IMR-90 (cell line): ENCODE data around the gene ARX. TPM values are rescaled to one million over a fixed set of nuclear protein-coding genes. Genes with fewer than 3 reads are reported as not detected.

Experiments
- ATAC-seq: fragments of 200-7000 bp; cut with Tn5 transposase; 2 replicates; pipeline ENCODE4 v1.9.1; 2020; ENCODE audit warnings: low read depth, mild to moderate bottlenecking, moderate library complexity
- Bru-seq: library from RNA; stranded (reverse); fragments of 400-500 nt; gene quantifications from one replicate; lab custom pipeline; 2021; lab: Mats Ljungman, UMichigan
- BruChase-seq, 2 experiments: library from RNA; stranded (reverse); fragments of 400-500 nt; gene quantifications; one replicate each; lab custom pipeline; 2021; lab: Mats Ljungman, UMichigan
- BruUV-seq: library from RNA; stranded (reverse); fragments of 400-500 nt; replicated peaks from 2 replicates; lab custom pipeline; 2021; lab: Mats Ljungman, UMichigan
- CTCF ChIA-PET: fragments of 300-600 bp; formaldehyde crosslinking; extraction: SDS; loops from one replicate; lab custom pipeline; 2021; ENCODE audit warnings: antibody characterized with exemption; lab: Yijun Ruan, JAX
- POLR2A ChIA-PET: fragments of 300-600 bp; sonication (Branson Sonifier 250); formaldehyde crosslinking; loops from one replicate; lab custom pipeline; 2022; ENCODE audit warnings: antibody characterized with exemption; ENCODE audit not compliant: unreplicated experiment; lab: Charles Lee
- DNase-seq: peaks from one replicate; pipeline ENCODE4 v3.0.0; 2013
- H2AFZ ChIP-seq: replicated peaks from 2 replicates; pipeline ENCODE3; 2013; ENCODE audit warnings: low read length, mild to moderate bottlenecking; ENCODE audit not compliant: poor library complexity
- H2AK5ac ChIP-seq: 2 replicates; pipeline ENCODE4 v1.6.1; 2013; ENCODE audit warnings: low read depth, low read length, inconsistent platforms
- H2AK9ac ChIP-seq: replicated peaks from 2 replicates; pipeline ENCODE3; 2013; ENCODE audit warnings: mild to moderate bottlenecking, low read depth, low read length, moderate library complexity; ENCODE audit not compliant: poor library complexity
- H2BK120ac ChIP-seq: 2 replicates; pipeline ENCODE4 v1.6.1; 2013; ENCODE audit warnings: low read depth, low read length, inconsistent platforms
- H2BK15ac ChIP-seq: 3 replicates; pipeline ENCODE4 v1.6.1; 2013; ENCODE audit warnings: low read depth, low read length, inconsistent platforms
- H2BK20ac ChIP-seq: 2 replicates; pipeline ENCODE4 v1.6.1; 2013; ENCODE audit warnings: low read depth, mild to moderate bottlenecking, inconsistent platforms, low read length, moderate library complexity
- H2BK5ac ChIP-seq: 2 replicates; pipeline ENCODE4 v1.6.1; 2013; ENCODE audit warnings: mild to moderate bottlenecking, low read depth, low read length, inconsistent platforms; ENCODE audit not compliant: poor library complexity, severe bottlenecking
- H3K14ac ChIP-seq: replicated peaks from 2 replicates; pipeline ENCODE4 v1.6.1; 2013; ENCODE audit warnings: low read depth, low read length, inconsistent platforms
- H3K18ac ChIP-seq: 2 replicates; pipeline ENCODE4 v1.6.1; 2013; ENCODE audit warnings: low read depth, low read length, control low read depth
- H3K23ac ChIP-seq: 2 replicates; pipeline ENCODE4 v1.6.1; 2013; ENCODE audit warnings: low read depth, low read length, inconsistent platforms
- H3K27ac ChIP-seq: 2 replicates; pipeline ENCODE4 v1.5.1; 2013; ENCODE audit warnings: mild to moderate bottlenecking, control low read depth, low read length; ENCODE audit not compliant: insufficient read depth
- H3K27me3 ChIP-seq: 2 replicates; pipeline ENCODE4 v1.6.1; 2013; ENCODE audit warnings: low read length; ENCODE audit not compliant: control insufficient read depth, insufficient read depth
- H3K36me3 ChIP-seq: 2 replicates; pipeline ENCODE4 v1.6.1; 2013; ENCODE audit warnings: low read length, mixed read lengths; ENCODE audit not compliant: control insufficient read depth, insufficient read depth
- H3K4ac ChIP-seq: 2 replicates; pipeline ENCODE4 v1.6.1; 2013; ENCODE audit warnings: low read depth, low read length, inconsistent platforms
- H3K4me1 ChIP-seq: 2 replicates; pipeline ENCODE4 v1.6.1; 2013; ENCODE audit warnings: low read length, mixed read lengths; ENCODE audit not compliant: control insufficient read depth, insufficient read depth
- H3K4me2 ChIP-seq: 2 replicates; pipeline ENCODE4 v1.6.1; 2013; ENCODE audit warnings: low read depth, mild to moderate bottlenecking, control low read depth, low read length, moderate library complexity
- H3K4me3 ChIP-seq: 2 replicates; pipeline ENCODE4 v1.5.1; 2013; ENCODE audit warnings: low read depth, mild to moderate bottlenecking, control low read depth, low read length, moderate library complexity; ENCODE audit not compliant: insufficient read depth
- H3K56ac ChIP-seq: 2 replicates; pipeline ENCODE4 v1.6.1; 2013; ENCODE audit warnings: low read length, inconsistent platforms; ENCODE audit not compliant: insufficient read depth; ENCODE audit errors: extremely low read depth
- H3K79me1 ChIP-seq, 2 experiments: 2 replicates each; pipeline ENCODE4 v1.6.1; 2013; ENCODE audit warnings: low read length in 2 of 2, inconsistent platforms in 1 of 2, low read depth in 1 of 2
- H3K9ac ChIP-seq: 2 replicates; pipeline ENCODE4 v1.6.1; 2013; ENCODE audit warnings: low read depth, low read length, control low read depth
- H3K9me1 ChIP-seq: 2 replicates; pipeline ENCODE4 v1.6.1; 2013; ENCODE audit warnings: low read length, inconsistent platforms; ENCODE audit not compliant: insufficient read depth
- H3K9me3 ChIP-seq: 2 replicates; pipeline ENCODE4 v1.6.1; 2013; ENCODE audit warnings: low read length; ENCODE audit not compliant: control insufficient read depth, insufficient read depth
- H4K20me1 ChIP-seq: 2 replicates; pipeline ENCODE4 v1.6.1; 2013; ENCODE audit warnings: low read length, inconsistent platforms; ENCODE audit not compliant: insufficient read depth
- H4K5ac ChIP-seq: 2 replicates; pipeline ENCODE4 v1.6.1; 2013; ENCODE audit warnings: mild to moderate bottlenecking, low read depth, low read length, control low read depth
- H4K8ac ChIP-seq, 2 experiments: 2 replicates each; pipeline ENCODE4 v1.6.1; 2013; ENCODE audit warnings: low read depth in 2 of 2, low read length in 2 of 2, control low read depth in 1 of 2, inconsistent platforms in 1 of 2
- H4K91ac ChIP-seq: 2 replicates; pipeline ENCODE4 v1.6.1; 2013; ENCODE audit warnings: low read depth, low read length, inconsistent platforms; ENCODE audit not compliant: insufficient read depth
- CEBPB ChIP-seq: IDR thresholded peaks from 2 replicates; pipeline ENCODE4 v1.6.1; 2012; ENCODE audit warnings: low read depth, low read length, improper control_type of control experiment
- ELK1 ChIP-seq: fragments of 150-350 bp; IDR thresholded peaks from 2 replicates; pipeline ENCODE4 v1.6.1; 2016; ENCODE audit warnings: low read depth, mild to moderate bottlenecking, low read length, moderate library complexity, borderline replicate concordance
- MAZ ChIP-seq: IDR thresholded peaks from 2 replicates; pipeline ENCODE4 v1.6.1; 2012; ENCODE audit warnings: low read depth, mild to moderate bottlenecking, low read length, improper control_type of control experiment, moderate library complexity, borderline replicate concordance
- MXI1 ChIP-seq: IDR thresholded peaks from 2 replicates; pipeline ENCODE4 v1.6.1; 2012; ENCODE audit warnings: low read depth, mild to moderate bottlenecking, low read length, moderate library complexity, borderline replicate concordance
- SMC3 ChIP-seq: fragments of 150-350 bp; IDR thresholded peaks from 2 replicates; pipeline ENCODE4 v1.6.1; 2016; ENCODE audit warnings: low read depth, mild to moderate bottlenecking, antibody characterized with exemption, low read length, moderate library complexity
- USF2 ChIP-seq: fragments of 150-350 bp; IDR thresholded peaks from 2 replicates; pipeline ENCODE4 v1.6.1; 2017; ENCODE audit warnings: mild to moderate bottlenecking, antibody characterized with exemption, low read length, low read depth
- WGBS, 2 experiments: methylation state at CpG; one replicate each; pipeline versions ENCODE4 v1.1.5 to v1.1.7; 2013; ENCODE audit warnings: missing lambda C conversion rate in 2 of 2; ENCODE audit not compliant: insufficient read length in 1 of 2; ENCODE audit errors: extremely low coverage in 2 of 2; 5-methylcytosine and 5-hydroxymethylcytosine counted together
- dilution Hi-C: fragments of 300-500 bp; cut with HindIII; formaldehyde crosslinking; loops from one replicate; pipeline ENCODE4 v1.14.3; 2018; ENCODE audit warnings: low sequenced_read_pairs; ENCODE audit not compliant: unreplicated experiment
- in situ Hi-C: fragments of 300-500 bp; cut with MboI; formaldehyde crosslinking; loops from 3 replicates; pipeline ENCODE4 v1.14.3; 2019; ENCODE audit warnings: low sequenced_read_pairs, inconsistent platforms, mixed read lengths
- intact Hi-C: fragments of 100-400 bp; cut with micrococcal nuclease; formaldehyde crosslinking; loops from 2 replicates; pipeline ENCODE4 v1.10.0; 2022
- long read RNA-seq: library from polyadenylated mRNA; unstranded; transcript quantifications from one replicate; pipeline ENCODE4 v2.0.0, GENCODE V29; 2021; ENCODE audit not compliant: unreplicated experiment
- polyA plus RNA-seq, 3 experiments: library from polyadenylated mRNA; depleted of rRNA; stranded (reverse); fragments of >200 nt; gene quantifications; 2 replicates each; pipeline ENCODE4 v1.2.3, GENCODE V29; 2012; ENCODE audit warnings: low replicate concordance in 1 of 3
- total RNA-seq: library from RNA; depleted of rRNA; stranded (reverse); fragments of >200 nt; gene quantifications from 2 replicates; pipeline ENCODE4 v1.2.3, GENCODE V29; 2012; rRNA removed

The ARX gene
- total RNA-seq, result not detected in 2 replicates
- not detected in 2 replicates for polyA plus RNA-seq (2012; rRNA removed)
- not detected in 2 replicates for polyA plus RNA-seq (2012; cell fraction: cytosol; rRNA removed)
- polyA plus RNA-seq (2012; cell fraction: nucleus; rRNA removed; ENCODE audit: low replicate concordance), result not detected in 2 replicates
- not detected for Bru-seq, nascent RNA
- BruChase-seq, experiment 1, labeled RNA remaining after a 6-hour chase, result percentile 6 among the genes with signal in this experiment
- not detected for BruChase-seq, experiment 2, labeled RNA remaining after a 2-hour chase
- long read RNA-seq, result 0 reads

- no peak within 1 kb of the TSS for H2BK15ac ChIP-seq
- H3K4me2 ChIP-seq, result peak within 1 kb of the TSS; percentile 13; the same call in 1 of the 2 replicates
- no peak within 1 kb of the TSS for H2BK5ac ChIP-seq
- no peak within 1 kb of the TSS for H2BK20ac ChIP-seq
- no peak within 1 kb of the TSS for H3K4ac ChIP-seq
- BruUV-seq, result no TSS peak
- no peak within 1 kb of the TSS for H4K5ac ChIP-seq
- in situ Hi-C loops (no loop called here), intact Hi-C loops (no loop called here), dilution Hi-C loops (no loop called here)
- H3K9me3 ChIP-seq, result peaks cover 18% of the 10 kb centered on the region; the same call in 1 of the 2 replicates
- peak; percentile 76 for ATAC-seq
- H2AK9ac ChIP-seq, result no peak within 1 kb of the TSS
- no peaks in the 10 kb centered on the region; the same call in 1 of the 2 replicates for H3K4me1 ChIP-seq
- H3K27me3 ChIP-seq, result peaks cover 87% of the 10 kb centered on the region
- peak; percentile 42 for DNase-seq
- POLR2A ChIA-PET, result no interaction called here
- WGBS, 2 experiments, result 23% methylated on average over 13 of the region's 58 CpGs; no CpG with 5 or more reads in 1 of the 2 experiments
- H3K4me3 ChIP-seq, result no peak within 1 kb of the TSS
- H2AFZ ChIP-seq, result no peak within 1 kb of the TSS
- no peak within 1 kb of the TSS for H3K9ac ChIP-seq
- H2AK5ac ChIP-seq, result no peak within 1 kb of the TSS
- no peak within 1 kb of the TSS for H3K27ac ChIP-seq
- no peak within 1 kb of the TSS for H3K14ac ChIP-seq
- H4K8ac ChIP-seq, result no peak within 1 kb of the TSS
- H3K79me1 ChIP-seq, result no peaks in the 10 kb centered on the region
- no peak within 1 kb of the TSS for H2BK120ac ChIP-seq
- H4K20me1 ChIP-seq, result no peaks in the 10 kb centered on the region; the same call in 1 of the 2 replicates
- no peak within 1 kb of the TSS for H3K18ac ChIP-seq
- H4K91ac ChIP-seq, result no peak within 1 kb of the TSS
- H3K36me3 ChIP-seq, result no peaks in the 10 kb centered on the region
- TF ChIP-seq MAZ, result peak; percentile 16; the same call in 1 of the 2 replicates
- TF ChIP-seq MXI1, result no peak
- no peak for TF ChIP-seq ELK1
- no peak for TF ChIP-seq SMC3
- TF ChIP-seq USF2, result peak; percentile 72
- no peak for TF ChIP-seq CEBPB
- H3K23ac ChIP-seq, result no peak within 1 kb of the TSS
- H3K56ac ChIP-seq, result no peak within 1 kb of the TSS
- H3K9me1 ChIP-seq, result no peaks in the 10 kb centered on the region
- CTCF ChIA-PET, result no interaction called here
Observed at GRCh38 chrX:25015486-25016360, at the start of gene ARX. Gene ARX, minus strand, starts transcription at chrX:25015965. Its CDS starts 228 bp downstream, at chrX:25015737.
